ENCODE data around the gene KRT20. TPM values are rescaled to one million over a fixed set of nuclear protein-coding genes. Genes with fewer than 3 reads are reported as not detected.

Gene KRT20
- total and polyA plus RNA-seq, 2 experiments from 2014 or later = not detected

- Mint-ChIP-seq H3K27me3 (ENCODE audit: insufficient read depth, low read depth, poor library complexity) (peaks cover 2% of the 10 kb centered on the region), H3K36me3 (ENCODE audit: low read depth) (no peaks in the 10 kb centered on the region), H3K4me1 (peaks cover 24% of the 10 kb centered on the region), H3K4me3 (no peak overlapping the region), H3K27ac (no peak overlapping the region), H3K9me3 (no peaks in the 10 kb centered on the region)
- Histone ChIP-seq H3F3A (replicated peaks; ENCODE audit: low read depth) (no peaks in the 10 kb centered on the region), H3K27ac (ENCODE audit: low read depth) (no peak overlapping the region), H3K27me3 (ENCODE audit: insufficient read depth) (no peaks in the 10 kb centered on the region), H2AFZ (no peak overlapping the region), H4K20me1 (replicated peaks; ENCODE audit: insufficient read depth) (no peaks in the 10 kb centered on the region), H3K36me3 (ENCODE audit: insufficient read depth) (no peaks in the 10 kb centered on the region), H3K79me2 (replicated peaks; ENCODE audit: insufficient read depth) (no peaks in the 10 kb centered on the region), H3K4me1 (ENCODE audit: insufficient read depth) (peaks cover 9% of the 10 kb centered on the region), H3K9me2 (ENCODE audit: insufficient read depth) (no peaks in the 10 kb centered on the region), H3K4me3 (no peak overlapping the region), H3K4me2 (no peak overlapping the region)
- ATAC-seq = peak; percentile 72
- no peak for DNase-seq (ENCODE audit: low spot score)
- TF ChIP-seq EZH2phosphoT487 (IDR thresholded peaks at IDR 0.05; ENCODE audit: unreplicated experiment) (no peak), ZNF462 (CRISPR knock-in tag; IDR thresholded peaks at IDR 0.05) (peak; percentile 59; the same call in 1 of the 2 replicates)
These were observed 14.9 kb downstream of the KRT20 start for GRCh38 chr17:40870136-40870535.

GRCh38 chr17:40866838-40867237 is 18.2 kb downstream of the KRT20 start, which contains the start of gene KRT12:
Gene KRT12, minus strand, starts transcription at chr17:40867223. Its CDS starts 37 bp downstream, at chr17:40867186.
- Mint-ChIP-seq H3K9me3 (no peaks in the 10 kb centered on the region), H3K4me1 (peaks cover 7% of the 10 kb centered on the region; the same call in 2 of the 3 replicates), H3K27me3 (ENCODE audit: insufficient read depth, low read depth, poor library complexity) (peaks cover 8% of the 10 kb centered on the region), H3K27ac (peak within 1 kb of the TSS; percentile 38; the same call in 1 of the 2 replicates), H3K4me3 (no peak within 1 kb of the TSS), H3K36me3 (ENCODE audit: low read depth) (no peaks in the 10 kb centered on the region)
- no peaks in the 10 kb centered on the region for H4K20me1 ChIP-seq (replicated peaks; ENCODE audit: insufficient read depth)
- H3K27me3 ChIP-seq (ENCODE audit: insufficient read depth) = no peaks in the 10 kb centered on the region
- H3K27ac ChIP-seq (ENCODE audit: low read depth) = no peak within 1 kb of the TSS
- no peaks in the 10 kb centered on the region for H3K4me1 ChIP-seq (ENCODE audit: insufficient read depth)
- no peaks in the 10 kb centered on the region for H3K9me2 ChIP-seq (ENCODE audit: insufficient read depth)
- no peaks in the 10 kb centered on the region for H3F3A ChIP-seq (replicated peaks; ENCODE audit: low read depth)
- H3K79me2 ChIP-seq (replicated peaks; ENCODE audit: insufficient read depth) = no peaks in the 10 kb centered on the region
- no peaks in the 10 kb centered on the region for H3K36me3 ChIP-seq (ENCODE audit: insufficient read depth)
- no peak for ATAC-seq
- H3K4me2 ChIP-seq = no peak within 1 kb of the TSS
- no peak within 1 kb of the TSS for H3K4me3 ChIP-seq
- no peak for DNase-seq (ENCODE audit: low spot score)
- H2AFZ ChIP-seq = no peak within 1 kb of the TSS
- TF ChIP-seq ETS1 (IDR thresholded peaks at IDR 0.05) (no peak), STAT1 (IDR thresholded peaks at IDR 0.05; ENCODE audit: unreplicated experiment) (no peak), POLR2AphosphoS5 (IDR thresholded peaks at IDR 0.05; ENCODE audit: low read depth) (no peak), REST (IDR thresholded peaks at IDR 0.05; ENCODE audit: unreplicated experiment) (no peak), EZH2phosphoT487 (IDR thresholded peaks at IDR 0.05; ENCODE audit: unreplicated experiment) (no peak), JUNB (IDR thresholded peaks at IDR 0.05; ENCODE audit: unreplicated experiment) (no peak), NANOG (IDR thresholded peaks at IDR 0.05; ENCODE audit: borderline replicate concordance) (no peak), ZNF114 (CRISPR knock-in tag; IDR thresholded peaks at IDR 0.05) (no peak), EZH2 (IDR thresholded peaks at IDR 0.05; ENCODE audit: low read depth, unreplicated experiment) (no peak), ZNF331 (CRISPR knock-in tag; IDR thresholded peaks at IDR 0.05; ENCODE audit: low read depth) (no peak)

All from GM23338 (cell line).